Tibial nerve (tissue), 4 donors: ENCODE results near the gene CACNA1G.

Experiments used
- CTCF ChIP-seq, 5 experiments: fragments of 200-600 bp in 3 of 5; fragments of 450-650 bp in 2 of 5; sonication (generic) in 3 of 5; IDR thresholded peaks; one replicate each; pipeline ENCODE4 v1.5.1; 2016 to 2019; ENCODE audit warnings: antibody characterized with exemption in 5 of 5, mild to moderate bottlenecking in 3 of 5, moderate library complexity in 2 of 5
- EP300 ChIP-seq, 2 donors: sonication (generic); formaldehyde crosslinking; IDR thresholded peaks; one replicate each; pipeline ENCODE4 v1.6.1; 2017; ENCODE audit warnings: antibody characterized with exemption in 2 of 2, mild to moderate bottlenecking in 1 of 2
- POLR2A ChIP-seq, 2 donors: fragments of 450-650 bp; IDR thresholded peaks; one replicate each; pipeline ENCODE4 v1.6.1; 2017; ENCODE audit warnings: antibody characterized with exemption in 2 of 2, mild to moderate bottlenecking in 2 of 2, moderate library complexity in 2 of 2

DNA sequence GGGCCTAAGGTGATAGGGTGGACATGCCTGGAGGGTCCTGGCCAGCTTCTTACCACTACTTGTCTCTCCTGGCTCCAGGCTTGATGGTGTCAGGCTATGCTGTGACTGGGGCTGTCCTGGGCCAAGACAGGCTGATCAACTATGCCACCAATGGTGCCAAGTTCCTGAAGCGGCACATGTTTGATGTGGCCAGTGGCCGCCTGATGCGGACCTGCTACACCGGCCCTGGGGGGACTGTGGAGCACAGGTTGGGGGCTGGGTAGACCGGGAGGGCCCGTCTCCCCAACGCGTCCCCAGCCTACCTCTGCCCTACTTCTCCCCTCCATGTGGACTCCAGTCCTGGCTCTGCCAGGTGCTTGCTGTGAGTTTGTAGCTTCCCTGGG, 9.1 kb upstream of the CACNA1G start:
- TF ChIP-seq POLR2A (IDR thresholded peaks at IDR 0.05) (no peak), CTCF (IDR thresholded peaks at IDR 0.05) (no peak), EP300 (IDR thresholded peaks at IDR 0.05) (no peak)
